Measurements from ENCODE around the gene SPECC1. TPM values are rescaled to one million over a fixed set of nuclear protein-coding genes. Genes with fewer than 3 reads are reported as not detected.
"Not testable (repeated sequence)": the region's sequence is repeated elsewhere in the genome, so short reads cannot be mapped to it uniquely, and the experiment has no call there.

The SPECC1 gene
- total RNA-seq, 2 experiments from 2014 or later: 9.6 to 10.3 TPM

DNA sequence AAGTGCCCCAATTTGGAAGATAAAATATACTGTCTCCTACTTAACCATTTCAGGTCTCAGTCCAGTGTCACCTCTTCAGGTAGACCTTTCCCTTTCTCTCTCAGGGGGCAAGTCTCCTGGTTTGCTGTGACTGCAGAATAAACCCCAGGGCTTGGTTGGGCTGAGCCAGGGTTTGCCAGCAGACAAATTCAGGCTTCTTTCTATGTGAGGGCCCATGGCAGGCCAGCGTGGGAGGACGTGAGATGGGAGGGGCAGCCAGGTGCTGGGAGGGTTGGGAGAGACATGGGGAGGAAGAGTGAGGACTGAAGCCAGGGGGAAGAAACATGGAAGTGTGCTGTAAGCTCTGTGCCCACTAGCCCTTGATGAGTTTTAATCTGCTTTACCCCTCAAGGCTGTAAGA lies 163.2 kb downstream of the SPECC1 start:
- CTCF ChIA-PET: no interaction called here
- H3K4me3 Mint-ChIP-seq: no peak overlapping the region

DNA sequence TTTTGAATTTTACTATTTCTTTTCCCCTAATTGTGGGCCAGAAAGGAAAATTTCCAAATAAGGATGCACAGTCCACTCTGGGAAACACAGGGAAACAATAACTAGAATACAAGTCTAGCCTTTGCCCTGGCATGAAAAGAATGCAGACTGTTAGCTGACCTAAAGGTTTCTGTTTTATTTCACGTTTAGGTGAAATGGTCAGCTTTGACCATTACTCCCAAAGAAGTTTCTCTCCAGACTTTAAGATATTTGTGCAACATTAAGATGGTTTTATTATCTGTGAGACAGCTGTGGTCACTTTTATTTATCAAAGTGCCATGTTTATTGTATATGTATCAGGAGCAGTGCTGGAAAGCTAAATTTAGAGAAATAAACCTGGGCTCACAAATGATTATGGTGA lies 163.9 kb downstream of the SPECC1 start:
- no peaks in the 10 kb centered on the region for H3K36me3 Mint-ChIP-seq (ENCODE audit: low read depth)
- no peaks in the 10 kb centered on the region for H3K27me3 Mint-ChIP-seq
- H3K4me1 Mint-ChIP-seq: no peaks in the 10 kb centered on the region
- POLR2A ChIA-PET: no interaction called here
- no peaks in the 10 kb centered on the region for H3K9me3 Mint-ChIP-seq
- CTCF ChIA-PET: no interaction called here
- H3K27ac Mint-ChIP-seq: no peak overlapping the region
- no peak for DNase-seq
- H3K4me3 Mint-ChIP-seq: no peak overlapping the region

More for the DNA sequence above, 163.2 kb downstream of the SPECC1 start:
- H3K27ac Mint-ChIP-seq: no peak overlapping the region
- POLR2A ChIA-PET: no interaction called here
- DNase-seq: no peak
- no peaks in the 10 kb centered on the region for H3K9me3 Mint-ChIP-seq
- no peaks in the 10 kb centered on the region for H3K36me3 Mint-ChIP-seq (ENCODE audit: low read depth)
- H3K27me3 Mint-ChIP-seq: no peaks in the 10 kb centered on the region
- H3K4me1 Mint-ChIP-seq: no peaks in the 10 kb centered on the region

DNA sequence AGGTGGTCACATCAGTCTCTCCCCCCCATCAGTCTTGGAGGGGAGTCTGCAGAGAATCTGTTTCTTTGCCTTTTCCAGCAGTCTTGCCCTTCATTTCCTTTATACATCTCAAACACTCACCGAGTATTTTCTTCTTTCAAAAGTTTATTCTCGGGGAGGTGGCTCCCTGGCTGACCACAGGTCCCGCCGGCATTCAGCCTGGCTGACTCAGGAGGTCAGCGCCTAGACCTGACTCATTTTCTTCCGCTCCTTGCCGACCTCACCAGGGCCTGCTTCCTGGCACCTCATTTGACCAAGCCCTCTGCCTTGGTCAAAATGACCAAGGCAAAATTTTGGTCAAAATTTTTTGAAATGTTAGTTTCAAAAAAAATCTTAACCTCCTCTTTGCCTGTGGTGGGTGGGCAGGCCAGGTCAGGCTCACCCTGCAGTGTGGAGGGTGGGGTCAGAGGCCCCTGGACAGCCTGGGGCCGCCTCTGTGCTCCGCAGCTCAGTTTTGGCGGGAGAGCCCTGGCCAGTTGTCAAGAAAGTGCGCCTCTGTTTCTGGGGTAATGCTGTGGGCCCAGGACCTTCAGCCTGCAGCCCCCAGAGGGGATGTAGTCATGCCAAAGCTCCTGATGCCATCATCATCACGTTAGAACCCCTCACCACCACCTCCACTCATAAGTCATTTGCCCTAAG lies 165.6 kb downstream of the SPECC1 start:
- H3K4me3 Mint-ChIP-seq: no peak overlapping the region
- no peak for DNase-seq
- no peak overlapping the region for H3K27ac Mint-ChIP-seq
- CTCF ChIA-PET: no interaction called here
- no peaks in the 10 kb centered on the region for H3K27me3 Mint-ChIP-seq
- POLR2A ChIA-PET: no interaction called here
- no peaks in the 10 kb centered on the region for H3K36me3 Mint-ChIP-seq (ENCODE audit: low read depth)
- no peaks in the 10 kb centered on the region for H3K4me1 Mint-ChIP-seq
- H3K9me3 Mint-ChIP-seq: no peaks in the 10 kb centered on the region

DNA sequence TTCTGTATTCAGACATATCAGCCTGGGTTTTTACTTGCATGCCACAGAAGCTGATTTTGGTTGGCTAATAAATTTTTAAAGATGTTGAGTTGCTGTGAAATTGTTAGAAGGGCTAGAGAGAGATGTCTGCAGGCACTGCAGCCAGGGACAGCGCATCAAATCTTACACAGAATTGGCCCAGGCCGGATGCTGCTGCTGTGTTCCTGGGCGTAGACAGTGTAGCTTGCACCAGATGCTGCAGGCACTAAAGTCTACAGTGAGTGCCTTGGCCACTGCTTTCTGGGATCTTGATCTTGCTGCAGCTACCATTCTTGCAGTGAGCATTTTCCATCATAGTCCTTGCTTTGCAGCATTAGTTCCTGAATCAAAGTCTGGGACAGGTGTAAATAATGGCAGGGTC lies 169.9 kb downstream of the SPECC1 start:
- H3K9me3 Mint-ChIP-seq: no peaks in the 10 kb centered on the region
- DNase-seq: no peak
- ChIA-PET CTCF (interaction anchor here (1.2 kb wide), 1 partner anchor 141 kb away, joined by 3 read pairs; no protein-coding TSS in a partner anchor), POLR2A (no interaction called here)
- no peaks in the 10 kb centered on the region for H3K36me3 Mint-ChIP-seq (ENCODE audit: low read depth)
- H3K27me3 Mint-ChIP-seq: peaks cover 2% of the 10 kb centered on the region
- no peak overlapping the region for H3K4me3 Mint-ChIP-seq
- no peaks in the 10 kb centered on the region for H3K4me1 Mint-ChIP-seq
- H3K27ac Mint-ChIP-seq: no peak overlapping the region

DNA sequence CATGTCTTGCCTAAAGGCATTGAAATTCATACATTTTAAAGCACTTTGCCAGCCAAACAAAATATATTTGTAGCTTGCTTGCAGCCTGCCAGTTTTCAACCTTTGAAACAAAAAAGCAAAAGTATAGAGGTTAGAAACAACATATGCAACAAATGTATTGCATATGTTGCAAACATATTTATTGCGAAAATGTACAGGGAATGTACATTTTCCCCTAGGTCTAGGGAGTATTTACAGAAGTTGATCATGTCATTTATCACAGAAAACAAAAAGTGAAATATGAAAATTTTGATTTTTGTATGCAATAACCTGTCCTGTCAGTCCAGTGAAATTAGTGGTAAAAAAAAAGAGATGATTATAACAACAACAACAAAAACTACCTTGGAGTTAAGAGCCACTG lies 171.5 kb downstream of the SPECC1 start:
- no peak for DNase-seq

DNA sequence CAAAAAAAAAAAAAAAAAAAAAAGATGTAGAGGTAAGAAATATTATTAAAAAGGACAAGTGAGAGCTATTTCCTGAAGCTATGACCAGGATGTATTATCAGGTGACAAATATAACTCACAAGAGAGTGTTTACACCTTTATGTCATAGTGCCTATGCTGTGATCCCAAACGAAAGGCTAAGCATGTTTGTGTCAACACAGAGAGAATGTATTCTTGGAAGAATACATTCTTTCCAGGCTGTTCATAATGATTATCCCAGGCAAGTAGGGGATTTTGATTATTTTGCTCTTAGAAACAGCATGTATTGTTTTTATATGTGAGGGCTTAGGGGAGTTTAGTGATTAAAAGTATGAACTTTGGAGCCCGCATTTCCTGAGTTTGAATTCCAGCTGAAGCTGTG lies 175.0 kb downstream of the SPECC1 start:
- no peaks in the 10 kb centered on the region for H3K36me3 Mint-ChIP-seq (ENCODE audit: low read depth)
- POLR2A ChIA-PET: no interaction called here
- no peak overlapping the region for H3K27ac Mint-ChIP-seq
- H3K9me3 Mint-ChIP-seq: no peaks in the 10 kb centered on the region
- no peak overlapping the region for H3K4me3 Mint-ChIP-seq
- peaks cover 2% of the 10 kb centered on the region for H3K27me3 Mint-ChIP-seq
- no peak for DNase-seq
- peaks cover 3% of the 10 kb centered on the region for H3K4me1 Mint-ChIP-seq
- CTCF ChIA-PET: no interaction called here

More for the DNA sequence above, 171.5 kb downstream of the SPECC1 start:
- Mint-ChIP-seq H3K9me3 (no peaks in the 10 kb centered on the region), H3K4me1 (peaks cover 3% of the 10 kb centered on the region), H3K27ac (no peak overlapping the region), H3K27me3 (peaks cover 2% of the 10 kb centered on the region), H3K4me3 (no peak overlapping the region), H3K36me3 (ENCODE audit: low read depth) (no peaks in the 10 kb centered on the region)
- ChIA-PET POLR2A (no interaction called here), CTCF (no interaction called here)

DNA sequence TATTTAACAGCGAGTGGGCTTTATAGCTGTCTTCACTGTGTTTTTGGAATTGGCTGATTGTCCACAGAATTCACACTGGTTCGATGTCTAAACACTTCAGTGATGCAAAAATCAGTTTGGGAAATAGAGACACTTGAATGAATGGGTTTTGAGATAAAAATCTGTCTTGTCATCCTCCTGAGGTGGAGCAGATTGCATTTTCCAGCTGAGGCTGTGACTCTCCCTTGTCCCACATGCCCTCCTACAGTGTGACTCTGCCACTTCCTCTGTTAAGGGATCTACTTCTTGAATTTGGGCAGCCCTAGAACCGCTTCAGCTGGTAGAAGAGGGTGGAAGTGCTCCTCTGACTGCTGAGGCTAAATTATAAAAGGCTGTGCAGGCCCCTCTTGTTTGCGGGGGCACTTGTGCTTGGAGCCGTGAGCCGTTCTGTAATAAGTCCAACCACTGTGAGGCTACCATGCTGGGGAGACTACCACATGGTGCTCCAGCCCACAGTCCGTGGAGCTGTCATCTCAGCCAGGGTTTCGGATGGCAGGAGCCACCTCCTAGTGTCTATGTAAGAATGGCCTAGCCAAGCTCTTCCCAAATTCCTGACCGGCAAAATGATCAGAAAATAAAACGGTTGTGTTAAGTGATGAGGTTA lies 175.9 kb downstream of the SPECC1 start:
- Mint-ChIP-seq H3K27me3 (no peaks in the 10 kb centered on the region), H3K27ac (no peak overlapping the region), H3K36me3 (ENCODE audit: low read depth) (no peaks in the 10 kb centered on the region), H3K4me1 (peaks cover 7% of the 10 kb centered on the region), H3K4me3 (no peak overlapping the region), H3K9me3 (no peaks in the 10 kb centered on the region)
- CTCF ChIA-PET: no interaction called here
- POLR2A ChIA-PET: no interaction called here
- DNase-seq: no peak

DNA sequence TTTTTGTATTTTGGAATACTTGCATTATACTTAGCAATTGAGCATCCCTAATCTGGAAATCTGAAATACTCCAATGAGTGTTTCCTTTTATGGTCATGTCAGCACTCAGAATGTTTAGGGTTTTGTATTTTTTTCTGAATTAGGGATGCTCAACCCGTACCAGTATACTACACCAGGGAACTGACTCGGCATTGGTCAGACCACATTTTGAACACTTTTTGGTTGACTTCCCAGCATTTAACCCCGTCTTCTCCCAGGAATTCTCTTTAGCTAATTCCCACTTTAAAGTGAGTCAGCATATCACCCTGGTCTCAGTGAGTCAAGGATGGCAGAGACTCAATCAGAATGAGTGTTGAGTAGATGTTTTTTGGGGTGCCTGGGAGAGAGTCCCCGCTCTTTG lies 177.9 kb downstream of the SPECC1 start:
- POLR2A ChIA-PET: no interaction called here
- Mint-ChIP-seq H3K27me3 (no peaks in the 10 kb centered on the region), H3K4me3 (no peak overlapping the region), H3K27ac (no peak overlapping the region), H3K4me1 (peaks cover 7% of the 10 kb centered on the region), H3K9me3 (no peaks in the 10 kb centered on the region), H3K36me3 (ENCODE audit: low read depth) (no peaks in the 10 kb centered on the region)
- CTCF ChIA-PET: no interaction called here
- DNase-seq: no peak

DNA sequence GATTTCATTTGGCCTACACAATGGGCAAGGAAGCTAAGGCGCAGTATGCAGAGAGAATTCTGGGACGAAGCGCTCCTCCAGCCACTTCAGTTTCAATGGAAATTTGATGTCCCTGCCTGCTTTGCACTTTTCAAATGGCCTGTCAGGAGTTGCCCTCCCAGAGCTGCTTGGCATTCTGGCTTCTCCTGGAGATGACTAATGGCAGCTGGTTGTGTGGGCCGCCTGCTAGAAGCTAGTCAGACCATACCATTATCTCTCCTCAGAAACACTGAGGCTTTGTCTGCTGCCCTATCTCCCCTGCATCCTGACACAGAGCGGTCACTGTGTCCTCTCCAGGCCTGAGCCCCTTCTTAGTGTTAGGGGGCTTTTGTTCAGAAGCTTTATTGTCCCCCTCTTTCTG lies 180.1 kb downstream of the SPECC1 start:
- ChIA-PET POLR2A (no interaction called here), CTCF (no interaction called here)
- Mint-ChIP-seq H3K9me3 (no peaks in the 10 kb centered on the region), H3K27me3 (no peaks in the 10 kb centered on the region), H3K36me3 (ENCODE audit: low read depth) (no peaks in the 10 kb centered on the region), H3K4me1 (peaks cover 7% of the 10 kb centered on the region), H3K27ac (no peak overlapping the region), H3K4me3 (no peak overlapping the region)
- no peak for DNase-seq

DNA sequence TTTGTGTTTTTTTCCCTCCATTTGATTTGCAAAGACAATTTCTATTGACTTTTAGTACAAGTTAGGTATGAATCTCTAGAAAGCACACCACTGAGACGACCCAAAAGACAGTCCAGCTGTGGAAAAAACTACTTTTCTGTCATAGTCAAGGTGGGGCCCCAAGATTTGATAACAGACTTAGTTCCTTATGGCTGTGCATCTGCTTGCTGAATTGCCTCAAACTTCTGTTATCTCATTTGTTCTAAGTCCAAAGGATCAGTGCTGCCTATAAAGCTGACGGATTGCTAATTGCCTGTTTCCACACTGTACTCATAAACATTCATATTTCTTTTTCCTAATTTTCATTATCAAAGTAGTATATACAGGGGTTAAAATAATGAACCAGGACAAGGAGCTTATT lies 180.8 kb downstream of the SPECC1 start:
- H3K27me3 Mint-ChIP-seq: no peaks in the 10 kb centered on the region

DNA sequence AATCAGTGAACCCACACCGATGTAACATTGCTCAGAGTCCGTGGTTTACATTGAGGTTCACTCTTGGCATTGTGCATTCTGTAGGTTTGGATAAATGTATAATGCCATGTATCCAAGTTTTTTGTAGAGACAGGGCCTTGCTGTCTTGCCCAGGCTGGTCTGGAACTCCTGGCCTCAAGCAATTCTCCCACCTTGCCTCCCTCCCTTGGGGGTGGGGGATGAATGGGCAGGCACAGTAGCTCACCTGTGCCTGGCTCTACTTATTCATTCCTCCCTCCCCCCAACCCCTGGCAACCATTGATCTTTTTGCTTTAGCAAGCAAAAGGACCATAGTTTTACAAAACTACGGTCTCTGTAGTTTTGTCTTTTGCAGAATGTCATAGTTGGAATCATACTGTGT lies 181.4 kb downstream of the SPECC1 start:
- Mint-ChIP-seq H3K4me1 (peaks cover 3% of the 10 kb centered on the region), H3K27me3 (no peaks in the 10 kb centered on the region), H3K36me3 (ENCODE audit: low read depth) (no peaks in the 10 kb centered on the region), H3K9me3 (peaks cover 2% of the 10 kb centered on the region), H3K27ac (no peak overlapping the region), H3K4me3 (no peak overlapping the region)
- ChIA-PET CTCF (no interaction called here), POLR2A (no interaction called here)
- no peak for DNase-seq

More for the DNA sequence above, 180.8 kb downstream of the SPECC1 start:
- Mint-ChIP-seq H3K36me3 (ENCODE audit: low read depth) (no peaks in the 10 kb centered on the region), H3K4me1 (peaks cover 5% of the 10 kb centered on the region), H3K9me3 (peaks cover 1% of the 10 kb centered on the region), H3K27ac (no peak overlapping the region), H3K4me3 (no peak overlapping the region)
- POLR2A ChIA-PET: no interaction called here
- DNase-seq: no peak
- CTCF ChIA-PET: no interaction called here

DNA sequence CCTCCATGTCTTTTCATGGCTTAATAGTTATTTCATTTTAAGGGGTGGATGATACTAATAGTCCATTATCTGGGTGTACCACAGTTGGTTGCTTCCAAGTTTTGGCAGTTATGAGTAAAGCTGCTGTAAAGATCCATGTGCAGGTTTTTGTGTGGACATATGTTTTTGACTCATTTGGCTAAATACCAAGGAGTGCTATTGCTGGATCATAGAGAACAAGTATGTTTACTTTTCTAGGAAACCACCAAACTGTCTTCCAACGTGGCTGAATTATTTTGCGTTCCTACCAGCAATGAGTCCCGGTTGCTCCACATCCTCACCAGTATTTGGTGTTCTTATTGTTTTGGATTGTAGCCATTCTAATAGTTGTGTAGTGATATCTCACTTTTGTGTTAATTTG lies 181.9 kb downstream of the SPECC1 start:
- peaks cover 2% of the 10 kb centered on the region for H3K9me3 Mint-ChIP-seq
- ChIA-PET CTCF (no interaction called here), POLR2A (no interaction called here)
- H3K27me3 Mint-ChIP-seq: no peaks in the 10 kb centered on the region
- no peak overlapping the region for H3K4me3 Mint-ChIP-seq
- H3K36me3 Mint-ChIP-seq (ENCODE audit: low read depth): no peaks in the 10 kb centered on the region
- H3K4me1 Mint-ChIP-seq: peaks cover 3% of the 10 kb centered on the region
- no peak for DNase-seq
- no peak overlapping the region for H3K27ac Mint-ChIP-seq

DNA sequence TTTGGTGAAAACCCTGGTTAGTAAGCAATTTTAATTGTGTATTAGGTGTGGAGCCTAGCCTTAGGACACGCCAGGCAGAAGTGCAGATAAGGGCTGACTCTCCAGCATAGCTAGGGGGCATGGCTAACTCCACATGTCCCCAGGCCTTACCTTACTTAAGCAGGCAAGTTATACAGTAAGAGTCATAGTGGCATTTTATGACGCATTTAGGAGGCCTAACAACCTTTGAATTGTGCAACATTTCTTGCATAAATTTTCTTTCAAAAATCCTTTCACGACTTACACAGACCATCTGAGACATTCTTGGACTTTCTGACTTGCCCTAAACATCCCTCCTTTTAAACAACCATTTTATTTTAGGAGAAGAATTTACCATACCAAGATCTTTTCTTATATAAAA lies 187.1 kb downstream of the SPECC1 start:
- DNase-seq: not testable (repeated sequence)
- CTCF ChIA-PET: interaction anchor here (1.0 kb wide), 1 partner anchor 125 kb away, joined by 4 read pairs; no protein-coding TSS in a partner anchor

DNA sequence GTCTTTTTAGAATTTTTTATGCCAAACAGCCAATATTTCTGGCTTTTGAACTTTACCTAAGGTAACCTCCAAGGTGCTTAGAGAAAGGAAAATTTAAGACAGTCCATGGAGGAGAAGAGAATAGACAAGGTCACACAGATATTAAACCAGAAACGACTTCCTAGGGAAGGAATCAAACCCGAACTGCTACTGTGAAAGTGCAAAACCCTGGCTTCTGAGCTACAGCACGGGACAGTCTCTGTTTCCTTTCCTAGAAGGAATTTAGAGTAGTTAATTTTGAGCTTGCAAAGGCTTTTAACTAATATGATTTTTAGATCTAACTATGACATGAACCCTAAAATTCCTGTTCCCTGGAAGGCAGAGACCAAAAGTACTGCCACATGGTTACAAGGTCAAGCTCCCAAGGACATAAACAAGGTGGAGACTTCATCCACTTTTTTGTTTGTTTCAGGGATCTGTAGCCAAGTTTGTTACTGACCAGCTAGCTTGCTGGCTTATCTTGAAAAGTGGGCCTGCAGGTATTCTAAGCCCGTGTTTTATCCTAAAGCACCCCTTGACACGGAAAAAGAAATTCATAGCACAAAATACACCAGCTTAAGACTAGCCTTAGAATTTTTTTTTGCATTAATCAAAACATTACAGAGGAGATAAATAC lies 188.2 kb downstream of the SPECC1 start:
- no peak for DNase-seq
- H3K36me3 Mint-ChIP-seq (ENCODE audit: low read depth): no peaks in the 10 kb centered on the region
- ChIA-PET CTCF (interaction anchor here (1.0 kb wide), 1 partner anchor 123 kb away, joined by 4 read pairs; no protein-coding TSS in a partner anchor), POLR2A (no interaction called here)
- no peaks in the 10 kb centered on the region for H3K27me3 Mint-ChIP-seq
- H3K4me3 Mint-ChIP-seq: no peak overlapping the region
- no peak overlapping the region for H3K27ac Mint-ChIP-seq
- H3K9me3 Mint-ChIP-seq: peaks cover 2% of the 10 kb centered on the region
- no peaks in the 10 kb centered on the region for H3K4me1 Mint-ChIP-seq

More for the DNA sequence above, 187.1 kb downstream of the SPECC1 start:
- H3K27ac Mint-ChIP-seq; H3K36me3 Mint-ChIP-seq (ENCODE audit: low read depth); H3K9me3 Mint-ChIP-seq; POLR2A ChIA-PET; H3K4me1 Mint-ChIP-seq; H3K27me3 Mint-ChIP-seq; H3K4me3 Mint-ChIP-seq: not testable (repeated sequence)

All from activated CD4-positive, alpha-beta memory T cell treated with anti-CD3 and anti-CD28 coated beads, Interleukin-2, amount 10 ng/mL, durations not matched to agents 7 days and 5 days (primary cell).